Endodermal cell (in vitro differentiated cells): ENCODE results near the gene COG2. TPM values are rescaled to one million over a fixed set of nuclear protein-coding genes. Genes with fewer than 3 reads are reported as not detected.

Experiments used
- DNase-seq: peaks from one replicate; pipeline ENCODE4 v3.0.0-alpha.2; 2017
- H3K27ac ChIP-seq: 2 replicates; pipeline ENCODE4 v1.5.1; 2013; ENCODE audit warnings: mild to moderate bottlenecking, low read depth, low read length, moderate library complexity
- H3K27me3 ChIP-seq: 2 replicates; pipeline ENCODE4 v1.6.1; 2013; ENCODE audit warnings: mild to moderate bottlenecking, low read length, moderate library complexity; ENCODE audit not compliant: insufficient read depth, control insufficient read depth, poor library complexity, severe bottlenecking
- H3K36me3 ChIP-seq: 2 replicates; pipeline ENCODE4 v1.7.0; 2013; ENCODE audit warnings: mild to moderate bottlenecking, low read length, moderate library complexity; ENCODE audit not compliant: control insufficient read depth, insufficient read depth
- H3K4me1 ChIP-seq: one replicate; pipeline ENCODE4 v1.7.0; 2013; ENCODE audit warnings: low read length; ENCODE audit not compliant: control insufficient read depth, insufficient read depth
- H3K4me3 ChIP-seq: 2 replicates; pipeline ENCODE4 v1.5.1; 2013; ENCODE audit warnings: mild to moderate bottlenecking, low read length, moderate library complexity
- H3K9ac ChIP-seq: 2 replicates; pipeline ENCODE4 v1.6.1; 2013; ENCODE audit warnings: mild to moderate bottlenecking, low read length, moderate library complexity; ENCODE audit not compliant: poor library complexity, severe bottlenecking; ENCODE audit errors: extremely low read depth
- H3K9me3 ChIP-seq: 2 replicates; pipeline ENCODE4 v1.6.1; 2013; ENCODE audit warnings: mild to moderate bottlenecking, low read length, moderate library complexity; ENCODE audit not compliant: control insufficient read depth
- H3K27ac Mint-ChIP-seq: 2 replicates; pipeline ENCODE4 v1.8.0; 2020; ENCODE audit warnings: mixed read lengths
- H3K27me3 Mint-ChIP-seq: 2 replicates; pipeline ENCODE4 v1.8.0; 2021; ENCODE audit warnings: mild to moderate bottlenecking, mixed read lengths; ENCODE audit not compliant: insufficient read depth
- H3K36me3 Mint-ChIP-seq: 2 replicates; pipeline ENCODE4 v1.8.0; 2020; ENCODE audit warnings: low read depth, mixed read lengths
- H3K4me1 Mint-ChIP-seq: 2 replicates; pipeline ENCODE4 v1.8.0; 2020; ENCODE audit warnings: mixed read lengths
- H3K4me3 Mint-ChIP-seq: 2 replicates; pipeline ENCODE4 v1.8.0; 2020; ENCODE audit warnings: mild to moderate bottlenecking, moderate library complexity, mixed read lengths
- H3K9me3 Mint-ChIP-seq: 2 replicates; pipeline ENCODE4 v1.8.0; 2020; ENCODE audit warnings: mild to moderate bottlenecking, mixed read lengths
- CTCF ChIP-seq: fragments of 200-600 bp; sonication (generic); conservative IDR thresholded peaks from 2 replicates; pipeline ENCODE4 v1.5.0; 2021; ENCODE audit warnings: antibody characterized with exemption, mild to moderate bottlenecking
- WGBS, 2 experiments: methylation state at CpG; one replicate each; pipeline versions ENCODE4 v1.1.5 to v1.1.7; 2013; ENCODE audit warnings: missing lambda C conversion rate in 2 of 2, mixed read lengths in 1 of 2; ENCODE audit not compliant: insufficient coverage in 1 of 2, insufficient read length in 1 of 2; 5-methylcytosine and 5-hydroxymethylcytosine counted together
- total RNA-seq, 2 donors: library from RNA; stranded (reverse); fragmentation: NEBNext Ultra II Directional in 1 of 2; extraction: Animal tissue kit (Norgen Biotek cat#: 25700) in 1 of 2; gene quantifications; 2 replicates in 1 of 2; 3 replicates in 1 of 2; pipeline ENCODE4 v1.2.1, GENCODE V29; 2021

The COG2 gene
- total RNA-seq, 2 donors from 2014 or later, result 26.1 to 29.7 TPM

- Mint-ChIP-seq H3K9me3 (no peaks in the 10 kb centered on the region), H3K4me1 (peaks cover 5% of the 10 kb centered on the region), H3K27ac (no peak overlapping the region), H3K4me3 (no peak overlapping the region), H3K36me3 (peaks cover 58% of the 10 kb centered on the region), H3K27me3 (no peaks in the 10 kb centered on the region)
- H3K27me3 ChIP-seq, result no peaks in the 10 kb centered on the region
- peaks cover 72% of the 10 kb centered on the region for H3K36me3 ChIP-seq
- no peak overlapping the region for H3K9ac ChIP-seq
- H3K4me1 ChIP-seq, result peaks cover 5% of the 10 kb centered on the region
- DNase-seq, result no peak
- H3K9me3 ChIP-seq, result no peaks in the 10 kb centered on the region
- no peak overlapping the region for H3K27ac ChIP-seq
- WGBS, 2 experiments, result 93 to 96% methylated on average over 2 of the region's 3 CpGs
- H3K4me3 ChIP-seq, result no peak overlapping the region
- TF ChIP-seq CTCF, result no peak
These were observed 40.0 kb downstream of the COG2 start for GRCh38 chr1:230682274-230682673.

- Mint-ChIP-seq H3K4me1 (peaks cover 5% of the 10 kb centered on the region), H3K27ac (peak overlapping the region; percentile 16), H3K27me3 (no peaks in the 10 kb centered on the region), H3K9me3 (no peaks in the 10 kb centered on the region), H3K4me3 (no peak overlapping the region), H3K36me3 (peaks cover 59% of the 10 kb centered on the region)
- DNase-seq, result no peak
- Histone ChIP-seq H3K4me1 (peaks cover 5% of the 10 kb centered on the region), H3K9ac (no peak overlapping the region), H3K27me3 (no peaks in the 10 kb centered on the region), H3K27ac (no peak overlapping the region), H3K36me3 (peaks cover 72% of the 10 kb centered on the region), H3K4me3 (no peak overlapping the region), H3K9me3 (no peaks in the 10 kb centered on the region)
- no peak for TF ChIP-seq CTCF
- 91 to 98% methylated on average over 7 to 9 of the region's 9 CpGs for WGBS, 2 experiments
These were observed 40.8 kb downstream of the COG2 start for GRCh38 chr1:230682882-230683610.

- no peak overlapping the region for H3K27ac Mint-ChIP-seq
- peaks cover 71% of the 10 kb centered on the region for H3K36me3 ChIP-seq
These were observed 41.9 kb downstream of the COG2 start for GRCh38 chr1:230684146-230684545.

More at GRCh38 chr1:230684146-230684545, 41.9 kb downstream of the COG2 start:
- Mint-ChIP-seq H3K4me3 (no peak overlapping the region), H3K36me3 (peaks cover 55% of the 10 kb centered on the region), H3K9me3 (no peaks in the 10 kb centered on the region), H3K27me3 (no peaks in the 10 kb centered on the region), H3K4me1 (peaks cover 5% of the 10 kb centered on the region)
- DNase-seq, result no peak
- H3K27me3 ChIP-seq, result no peaks in the 10 kb centered on the region
- no peaks in the 10 kb centered on the region for H3K9me3 ChIP-seq
- peaks cover 5% of the 10 kb centered on the region for H3K4me1 ChIP-seq
- TF ChIP-seq CTCF, result no peak
- no peak overlapping the region for H3K9ac ChIP-seq
- 90% methylated on average over 2 of the region's 2 CpGs; no CpG with 5 or more reads in 1 of the 2 experiments for WGBS, 2 experiments
- no peak overlapping the region for H3K4me3 ChIP-seq
- no peak overlapping the region for H3K27ac ChIP-seq
